OCI-LY3 (cell line): ENCODE results near the gene ARHGEF6.

Source experiments
- H2AFZ ChIP-seq: fragments of 200-600, 300-600 bp; shearing (Covaris generic); 2 replicates; pipeline ENCODE4 v1.6.0; 2014; ENCODE audit warnings: antibody characterized with exemption, low read depth, low read length
- H3K27ac ChIP-seq: fragments of 200-600, 300-600 bp; sonication (generic); 2 replicates; pipeline ENCODE4 v1.5.1; 2014; ENCODE audit warnings: mild to moderate bottlenecking, low read length, moderate library complexity, mixed read lengths
- H3K27me3 ChIP-seq: fragments of 200-600, 300-600 bp; sonication (generic); 2 replicates; pipeline ENCODE4 v1.6.1; 2014; ENCODE audit warnings: low read depth, low read length, mixed read lengths
- H3K36me3 ChIP-seq: fragments of 200-600, 300-600 bp; sonication (generic); replicated peaks from 2 replicates; pipeline ENCODE3; 2014; ENCODE audit warnings: low read depth, low read length, mixed read lengths
- H3K4me1 ChIP-seq: fragments of 300-600, 200-600 bp; sonication (generic); 2 replicates; pipeline ENCODE4 v1.6.1; 2014; ENCODE audit warnings: low read length, mixed read lengths
- H3K4me2 ChIP-seq: fragments of 200-600, 300-600 bp; sonication (generic); 2 replicates; pipeline ENCODE4 v1.6.1; 2014; ENCODE audit warnings: low read length, mixed read lengths
- H3K4me3 ChIP-seq: fragments of 300-600, 200-600 bp; sonication (generic); 2 replicates; pipeline ENCODE4 v1.5.1; 2014; ENCODE audit warnings: antibody characterized with exemption, mild to moderate bottlenecking, low read length, moderate library complexity
- H3K79me2 ChIP-seq: fragments of 300-600, 200-600 bp; shearing (Covaris generic); 2 replicates; pipeline ENCODE4 v1.6.1; 2014; ENCODE audit warnings: mild to moderate bottlenecking, low read length, mixed read lengths
- H3K9ac ChIP-seq: fragments of 300-600, 200-600 bp; shearing (Covaris generic); 2 replicates; pipeline ENCODE4 v1.6.0; 2014; ENCODE audit warnings: mild to moderate bottlenecking, low read length, moderate library complexity
- H3K9me3 ChIP-seq: fragments of 200-600, 300-600 bp; shearing (Covaris generic); 2 replicates; pipeline ENCODE4 v1.6.1; 2014; ENCODE audit warnings: low read length, mixed read lengths; ENCODE audit not compliant: insufficient read depth
- H4K20me1 ChIP-seq: fragments of 200-600, 300-600 bp; sonication (generic); 2 replicates; pipeline ENCODE4 v1.6.1; 2016; ENCODE audit warnings: low read length, mixed read lengths; ENCODE audit not compliant: insufficient read depth
- EZH2phosphoT487 ChIP-seq: fragments of 200-600 bp; shearing (Covaris generic); IDR thresholded peaks from 2 replicates; pipeline ENCODE4 v1.6.1; 2018; ENCODE audit warnings: antibody characterized with exemption, mixed run types, low read depth
- TF ChIP-seq, protein P1 (sequence below): fragments of 200-600, 300-600 bp; sonication (generic); IDR thresholded peaks from 2 replicates; pipeline ENCODE4 v1.5.1; 2014; ENCODE audit warnings: antibody characterized with exemption, low read length, low read depth

The ARHGEF6 gene

DNA sequence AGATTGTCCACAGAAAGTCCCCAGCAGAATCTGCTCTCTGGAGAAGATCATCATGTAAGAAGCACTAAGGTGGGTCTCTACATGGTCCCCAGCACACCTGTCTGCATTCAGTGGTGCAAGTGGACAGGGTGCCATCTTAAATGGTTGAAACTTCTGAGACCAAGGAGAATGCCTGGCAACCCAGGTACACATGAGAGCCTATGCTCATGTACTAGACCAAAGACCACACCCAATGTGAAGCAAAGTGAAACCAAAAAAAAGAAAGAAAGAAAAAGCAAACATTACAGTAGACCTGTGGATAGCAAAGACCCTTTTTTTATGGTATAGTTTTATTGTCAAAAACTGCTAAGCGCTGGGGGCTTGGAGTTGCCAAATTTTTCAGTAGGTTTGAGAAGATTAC is 117.8 kb downstream of the ARHGEF6 start:
- H3K36me3 ChIP-seq = peaks cover 13% of the 10 kb centered on the region
- H3K9ac ChIP-seq = no peak overlapping the region
- peaks cover 13% of the 10 kb centered on the region; the same call in 1 of the 2 replicates for H3K9me3 ChIP-seq
- no peaks in the 10 kb centered on the region for H4K20me1 ChIP-seq
- H2AFZ ChIP-seq = no peak overlapping the region
- no peaks in the 10 kb centered on the region for H3K27me3 ChIP-seq
- no peak overlapping the region for H3K4me2 ChIP-seq
- no peak overlapping the region for H3K27ac ChIP-seq
- H3K4me1 ChIP-seq = peaks cover 22% of the 10 kb centered on the region
- H3K79me2 ChIP-seq = no peaks in the 10 kb centered on the region
- no peak overlapping the region for H3K4me3 ChIP-seq
- TF ChIP-seq, protein P1, sequence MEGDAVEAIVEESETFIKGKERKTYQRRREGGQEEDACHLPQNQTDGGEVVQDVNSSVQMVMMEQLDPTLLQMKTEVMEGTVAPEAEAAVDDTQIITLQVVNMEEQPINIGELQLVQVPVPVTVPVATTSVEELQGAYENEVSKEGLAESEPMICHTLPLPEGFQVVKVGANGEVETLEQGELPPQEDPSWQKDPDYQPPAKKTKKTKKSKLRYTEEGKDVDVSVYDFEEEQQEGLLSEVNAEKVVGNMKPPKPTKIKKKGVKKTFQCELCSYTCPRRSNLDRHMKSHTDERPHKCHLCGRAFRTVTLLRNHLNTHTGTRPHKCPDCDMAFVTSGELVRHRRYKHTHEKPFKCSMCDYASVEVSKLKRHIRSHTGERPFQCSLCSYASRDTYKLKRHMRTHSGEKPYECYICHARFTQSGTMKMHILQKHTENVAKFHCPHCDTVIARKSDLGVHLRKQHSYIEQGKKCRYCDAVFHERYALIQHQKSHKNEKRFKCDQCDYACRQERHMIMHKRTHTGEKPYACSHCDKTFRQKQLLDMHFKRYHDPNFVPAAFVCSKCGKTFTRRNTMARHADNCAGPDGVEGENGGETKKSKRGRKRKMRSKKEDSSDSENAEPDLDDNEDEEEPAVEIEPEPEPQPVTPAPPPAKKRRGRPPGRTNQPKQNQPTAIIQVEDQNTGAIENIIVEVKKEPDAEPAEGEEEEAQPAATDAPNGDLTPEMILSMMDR = no peak
- TF ChIP-seq EZH2phosphoT487 = no peak

- no peak overlapping the region for H3K4me3 ChIP-seq
- peaks cover 13% of the 10 kb centered on the region for H3K36me3 ChIP-seq
- peaks cover 13% of the 10 kb centered on the region; the same call in 1 of the 2 replicates for H3K9me3 ChIP-seq
- no peaks in the 10 kb centered on the region for H3K79me2 ChIP-seq
- no peaks in the 10 kb centered on the region for H3K27me3 ChIP-seq
- no peaks in the 10 kb centered on the region for H4K20me1 ChIP-seq
- TF ChIP-seq, protein P1 = no peak
- TF ChIP-seq EZH2phosphoT487 = no peak
- no peak overlapping the region for H3K9ac ChIP-seq
- H3K4me2 ChIP-seq = no peak overlapping the region
- H2AFZ ChIP-seq = no peak overlapping the region
- H3K27ac ChIP-seq = no peak overlapping the region
- peaks cover 22% of the 10 kb centered on the region for H3K4me1 ChIP-seq
Measured at GRCh38 chrX:136662104-136662503, 118.6 kb downstream of the ARHGEF6 start.

- Histone ChIP-seq H3K4me1 (peaks cover 20% of the 10 kb centered on the region), H3K4me2 (no peak overlapping the region), H3K9me3 (peaks cover 13% of the 10 kb centered on the region; the same call in 1 of the 2 replicates), H3K79me2 (no peaks in the 10 kb centered on the region), H4K20me1 (no peaks in the 10 kb centered on the region), H3K27ac (no peak overlapping the region), H3K36me3 (peaks cover 12% of the 10 kb centered on the region), H3K27me3 (no peaks in the 10 kb centered on the region), H2AFZ (no peak overlapping the region), H3K9ac (no peak overlapping the region), H3K4me3 (no peak overlapping the region)
- no peak for TF ChIP-seq EZH2phosphoT487
- TF ChIP-seq, protein P1 = no peak
Measured at GRCh38 chrX:136660896-136661295, 119.8 kb downstream of the ARHGEF6 start.

DNA sequence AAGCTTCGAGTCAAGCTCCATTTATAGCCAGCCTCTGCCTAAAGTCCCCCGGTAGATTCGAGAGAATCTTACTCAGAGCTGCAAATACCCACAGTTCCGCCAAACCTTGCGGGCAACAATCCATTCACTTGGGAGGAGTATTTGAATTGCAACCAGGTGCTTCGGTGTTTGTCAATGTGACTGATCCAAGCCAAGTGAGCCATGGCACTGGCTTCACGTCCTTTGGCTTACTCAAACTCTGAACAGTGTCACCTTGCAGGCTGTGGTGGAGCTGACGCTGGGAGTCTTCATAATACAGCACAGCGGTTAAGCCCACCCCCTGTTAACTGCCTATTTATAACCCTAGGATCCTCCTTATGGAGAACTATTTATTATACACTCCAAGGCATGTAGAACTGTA is 121.6 kb downstream of the ARHGEF6 start:
- no peak overlapping the region for H3K9ac ChIP-seq
- H3K79me2 ChIP-seq = no peaks in the 10 kb centered on the region
- H4K20me1 ChIP-seq = no peaks in the 10 kb centered on the region
- TF ChIP-seq, protein P1 = no peak
- TF ChIP-seq EZH2phosphoT487 = no peak
- H3K9me3 ChIP-seq = peaks cover 4% of the 10 kb centered on the region; the same call in 1 of the 2 replicates
- peaks cover under 1% of the 10 kb centered on the region for H3K36me3 ChIP-seq
- H3K4me1 ChIP-seq = peaks cover 9% of the 10 kb centered on the region
- H3K4me2 ChIP-seq = no peak overlapping the region
- H3K27me3 ChIP-seq = no peaks in the 10 kb centered on the region
- no peak overlapping the region for H2AFZ ChIP-seq
- H3K4me3 ChIP-seq = no peak overlapping the region
- no peak overlapping the region for H3K27ac ChIP-seq
